PC-3 (cell line): Measurements from ENCODE around the gene GTF3C5.
"Not testable (repeated sequence)": the region's sequence is repeated elsewhere in the genome, so short reads cannot be mapped to it uniquely, and the experiment has no call there.

Experiments used
- CTCF ChIP-seq: fragments of 300-600 bp; sonication (generic); conservative IDR thresholded peaks from 2 replicates; pipeline ENCODE4 v1.5.1; 2017; ENCODE audit warnings: antibody characterized with exemption, low read depth, mild to moderate bottlenecking, low read length
- EZH2 ChIP-seq: fragments of 300-600 bp; sonication (generic); IDR thresholded peaks from one replicate; pipeline ENCODE4 v1.6.1; 2017; ENCODE audit warnings: antibody characterized with exemption, mild to moderate bottlenecking, low read length; ENCODE audit not compliant: unreplicated experiment

- TF ChIP-seq CTCF, EZH2: not testable (repeated sequence)
These were observed 37.6 kb downstream of the GTF3C5 start for GRCh38 chr9:133068431-133068830.
